Measurements from ENCODE around the gene NTN1. TPM values are rescaled to one million over a fixed set of nuclear protein-coding genes. Genes with fewer than 3 reads are reported as not detected.

The NTN1 gene
- polyA plus RNA-seq, 1 experiment: 0.05 TPM

DNA sequence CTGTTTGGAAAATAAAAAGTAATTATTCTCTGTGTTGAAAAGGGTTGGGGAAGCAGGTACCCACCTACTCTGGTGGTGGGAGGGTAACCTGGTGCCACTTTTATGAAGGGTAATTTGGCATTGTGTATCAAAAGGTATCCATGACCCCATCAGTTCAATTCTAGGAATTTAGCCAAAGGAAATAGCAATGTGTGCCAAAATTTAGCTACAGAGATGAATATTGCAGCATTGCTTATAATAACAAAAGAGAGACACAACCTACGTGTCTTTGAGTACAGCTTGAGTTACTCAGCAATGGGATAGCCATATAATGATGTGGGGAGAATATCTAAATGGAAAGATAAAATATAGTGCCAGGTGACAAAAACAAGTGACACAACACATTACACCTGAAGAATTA is 170.7 kb downstream of the NTN1 start:
- ChIA-PET POLR2A (no interaction called here), CTCF (no interaction called here)
- no peak overlapping the region for H3K4me3 ChIP-seq (ENCODE audit: low read depth, low read length)
- TF ChIP-seq, protein P1, sequence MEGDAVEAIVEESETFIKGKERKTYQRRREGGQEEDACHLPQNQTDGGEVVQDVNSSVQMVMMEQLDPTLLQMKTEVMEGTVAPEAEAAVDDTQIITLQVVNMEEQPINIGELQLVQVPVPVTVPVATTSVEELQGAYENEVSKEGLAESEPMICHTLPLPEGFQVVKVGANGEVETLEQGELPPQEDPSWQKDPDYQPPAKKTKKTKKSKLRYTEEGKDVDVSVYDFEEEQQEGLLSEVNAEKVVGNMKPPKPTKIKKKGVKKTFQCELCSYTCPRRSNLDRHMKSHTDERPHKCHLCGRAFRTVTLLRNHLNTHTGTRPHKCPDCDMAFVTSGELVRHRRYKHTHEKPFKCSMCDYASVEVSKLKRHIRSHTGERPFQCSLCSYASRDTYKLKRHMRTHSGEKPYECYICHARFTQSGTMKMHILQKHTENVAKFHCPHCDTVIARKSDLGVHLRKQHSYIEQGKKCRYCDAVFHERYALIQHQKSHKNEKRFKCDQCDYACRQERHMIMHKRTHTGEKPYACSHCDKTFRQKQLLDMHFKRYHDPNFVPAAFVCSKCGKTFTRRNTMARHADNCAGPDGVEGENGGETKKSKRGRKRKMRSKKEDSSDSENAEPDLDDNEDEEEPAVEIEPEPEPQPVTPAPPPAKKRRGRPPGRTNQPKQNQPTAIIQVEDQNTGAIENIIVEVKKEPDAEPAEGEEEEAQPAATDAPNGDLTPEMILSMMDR (IDR thresholded peaks at IDR 0.05; ENCODE audit: low read depth, low read length): no peak
- no peaks in the 10 kb centered on the region for H3K9me3 ChIP-seq (ENCODE audit: control insufficient read depth, insufficient read depth, low read length)
- no peak overlapping the region for H3K27ac ChIP-seq (ENCODE audit: low read depth, low read length)
- H3K27me3 ChIP-seq (ENCODE audit: control insufficient read depth, insufficient read depth, low read length): peaks cover 2% of the 10 kb centered on the region
- no peak for DNase-seq (ENCODE audit: low read depth, low spot score)

DNA sequence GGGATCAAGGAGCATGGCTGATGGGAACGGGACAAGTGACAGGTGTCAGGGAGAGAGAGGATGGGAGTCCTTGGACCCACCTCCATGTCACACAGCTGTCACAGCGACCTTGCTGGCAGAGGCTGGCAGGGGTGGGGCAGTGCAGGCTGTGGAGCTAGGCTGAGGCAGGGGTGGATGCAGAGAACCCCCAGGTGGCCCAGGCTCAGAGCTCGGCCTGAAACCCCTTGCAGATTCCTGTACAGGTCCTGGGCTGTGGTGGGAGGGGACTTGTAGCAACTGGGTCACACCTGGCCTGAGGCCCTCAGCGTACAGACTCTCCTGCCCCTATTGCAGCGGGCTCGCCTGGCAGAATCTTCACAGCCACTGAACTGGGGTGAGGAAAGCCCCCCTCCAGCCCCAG is 174.1 kb downstream of the NTN1 start:
- Histone ChIP-seq H3K27me3 (ENCODE audit: control insufficient read depth, insufficient read depth, low read length) (peaks cover 2% of the 10 kb centered on the region), H3K27ac (ENCODE audit: low read depth, low read length) (no peak overlapping the region), H3K9me3 (ENCODE audit: control insufficient read depth, insufficient read depth, low read length) (no peaks in the 10 kb centered on the region; the same call in 1 of the 2 replicates), H3K4me3 (ENCODE audit: low read depth, low read length) (no peak overlapping the region)
- ChIA-PET CTCF (no interaction called here), POLR2A (no interaction called here)
- no peak for DNase-seq (ENCODE audit: low read depth, low spot score)
- TF ChIP-seq, protein P1 (IDR thresholded peaks at IDR 0.05; ENCODE audit: low read depth, low read length): no peak

DNA sequence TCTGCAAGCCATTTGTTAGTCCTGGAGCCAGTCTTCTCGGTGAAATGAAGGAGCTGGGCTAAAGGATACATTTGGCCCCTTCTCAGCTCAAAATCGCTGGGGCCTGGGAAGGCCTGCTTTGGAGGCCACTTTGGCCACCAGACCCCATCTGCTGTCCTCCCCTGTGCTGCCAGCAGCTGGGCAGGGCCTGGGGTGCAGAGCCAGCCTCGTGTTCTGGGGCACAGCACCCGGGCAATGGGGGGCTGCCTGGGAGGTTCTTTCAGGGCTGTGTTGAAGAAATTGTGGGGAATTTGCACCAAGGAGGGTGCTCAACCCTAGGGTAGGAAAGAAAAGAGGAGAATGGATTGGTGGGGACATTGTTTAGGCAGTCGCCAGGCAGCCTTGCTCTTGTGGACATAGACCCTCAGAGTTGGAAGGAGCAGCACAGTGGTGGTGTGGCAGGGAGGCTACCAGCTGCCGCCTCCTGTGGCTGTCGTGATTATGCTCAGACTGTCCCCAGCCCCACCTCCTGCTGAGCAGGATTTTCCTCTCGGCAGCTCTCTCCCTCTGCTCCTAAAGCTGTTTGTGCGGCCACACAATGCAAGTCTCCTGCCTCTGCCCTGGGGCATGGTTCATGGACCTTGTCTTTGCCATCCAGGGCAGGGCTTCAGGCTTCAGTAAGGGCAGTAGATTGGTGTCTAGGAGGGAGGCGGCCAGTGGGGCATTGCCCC is 174.8 kb downstream of the NTN1 start:
- no peak overlapping the region for H3K27ac ChIP-seq (ENCODE audit: low read depth, low read length)
- DNase-seq (ENCODE audit: low read depth, low spot score): no peak
- H3K27me3 ChIP-seq (ENCODE audit: control insufficient read depth, insufficient read depth, low read length): peaks cover 2% of the 10 kb centered on the region
- H3K9me3 ChIP-seq (ENCODE audit: control insufficient read depth, insufficient read depth, low read length): no peaks in the 10 kb centered on the region; the same call in 1 of the 2 replicates
- ChIA-PET POLR2A (no interaction called here), CTCF (interaction anchor here (0.7 kb wide), 1 partner anchor 326 kb away, joined by 3 read pairs; no protein-coding TSS in a partner anchor)
- TF ChIP-seq, protein P1 (IDR thresholded peaks at IDR 0.05; ENCODE audit: low read depth, low read length): no peak
- H3K4me3 ChIP-seq (ENCODE audit: low read depth, low read length): no peak overlapping the region

DNA sequence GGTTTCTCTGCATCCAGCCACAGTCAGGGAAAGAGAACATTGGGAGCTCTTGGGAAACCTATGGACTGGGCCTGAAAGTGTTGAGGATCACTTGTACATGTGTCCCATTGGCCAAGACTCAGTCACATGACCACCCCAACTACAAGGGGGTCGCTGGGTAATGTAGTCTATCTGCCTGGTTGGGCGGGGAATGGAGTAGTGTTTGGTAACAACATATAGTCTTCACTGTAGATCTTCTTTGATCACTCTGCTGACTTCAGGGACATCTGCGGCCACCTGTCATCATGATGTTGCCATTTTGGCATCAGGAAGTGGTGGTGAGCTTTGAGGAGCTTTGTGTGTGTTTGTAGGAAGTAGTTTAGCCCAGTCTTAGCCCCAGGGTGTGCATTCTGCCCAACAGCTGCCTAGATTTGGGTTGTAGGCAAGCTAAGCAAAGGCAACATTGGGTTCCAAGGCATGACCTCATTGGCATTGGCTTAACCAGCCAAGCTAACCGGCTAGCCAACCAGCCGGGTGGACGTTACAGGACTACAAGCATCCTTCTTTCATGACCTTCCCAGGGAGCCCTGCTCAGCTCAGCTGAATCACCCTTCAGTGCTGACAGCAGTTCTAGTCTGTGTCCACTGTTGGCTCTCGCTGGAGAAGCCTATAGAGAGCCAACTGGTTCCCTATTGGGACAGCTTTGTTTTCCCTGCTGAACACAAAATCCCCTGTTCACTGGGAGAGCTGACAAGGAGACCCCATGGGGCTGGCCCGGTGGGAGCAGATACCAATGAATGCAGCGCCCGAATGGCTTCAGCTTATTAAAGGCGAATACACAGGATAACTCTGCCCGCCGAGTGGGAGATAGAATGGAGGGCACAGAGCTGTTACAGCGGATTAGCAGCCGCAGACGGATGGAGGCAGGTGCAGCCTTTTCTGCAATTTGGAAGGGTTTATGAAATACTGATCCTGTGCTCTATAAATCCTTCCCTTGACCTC is 178.6 kb downstream of the NTN1 start:
- TF ChIP-seq, protein P1 (IDR thresholded peaks at IDR 0.05; ENCODE audit: low read depth, low read length): no peak
- Histone ChIP-seq H3K4me3 (ENCODE audit: low read depth, low read length) (no peak overlapping the region), H3K27ac (ENCODE audit: low read depth, low read length) (no peak overlapping the region), H3K9me3 (ENCODE audit: control insufficient read depth, insufficient read depth, low read length) (no peaks in the 10 kb centered on the region; the same call in 1 of the 2 replicates), H3K27me3 (ENCODE audit: control insufficient read depth, insufficient read depth, low read length) (peaks cover 3% of the 10 kb centered on the region)
- CTCF ChIA-PET: no interaction called here
- POLR2A ChIA-PET: no interaction called here
- DNase-seq (ENCODE audit: low read depth, low spot score): no peak
